H1 (cell line): ENCODE results near the gene C19orf18. TPM values are rescaled to one million over a fixed set of nuclear protein-coding genes. Genes with fewer than 3 reads are reported as not detected.

Experiments used
- ATF3 ChIP-seq: IDR thresholded peaks from 2 replicates; pipeline ENCODE4 v1.6.1; 2011; ENCODE audit warnings: low read depth, mild to moderate bottlenecking, low read length; ENCODE audit not compliant: insufficient read depth
- BCL11A ChIP-seq, 2 experiments: IDR thresholded peaks; one replicate each; pipeline ENCODE4 v1.6.1; 2011; ENCODE audit warnings: low read depth in 2 of 2, low read length in 2 of 2, mild to moderate bottlenecking in 2 of 2
- CBX5 ChIP-seq: fragments of 300-800, 300-1000 bp; sonication (generic); IDR thresholded peaks from 2 replicates; pipeline ENCODE4 v1.7.1; 2016; ENCODE audit warnings: antibody characterized with exemption, low read length, low read depth
- CBX8 ChIP-seq: fragments of 300-800, 300-1000 bp; sonication (generic); IDR thresholded peaks from 2 replicates; pipeline ENCODE4 v1.7.1; 2016; ENCODE audit warnings: low read depth, low read length, borderline replicate concordance
- CHD7 ChIP-seq: fragments of 300-600 bp; sonication (generic); IDR thresholded peaks from 2 replicates; pipeline ENCODE4 v1.7.1; 2012; ENCODE audit warnings: low read length, moderate library complexity, mild to moderate bottlenecking, inconsistent platforms; ENCODE audit not compliant: insufficient replicate concordance
- NANOG ChIP-seq: IDR thresholded peaks from 2 replicates; pipeline ENCODE4 v1.6.1; 2011; ENCODE audit warnings: low read length, low read depth, mild to moderate bottlenecking, inconsistent platforms; ENCODE audit not compliant: insufficient read depth, poor library complexity, severe bottlenecking
- SIX5 ChIP-seq: IDR thresholded peaks from 2 replicates; pipeline ENCODE4 v1.6.1; 2011; ENCODE audit warnings: mild to moderate bottlenecking, low read depth, low read length
- TAF7 ChIP-seq: optimal IDR thresholded peaks from 2 replicates; pipeline ENCODE3; 2011; ENCODE audit warnings: low read depth, mild to moderate bottlenecking, inconsistent platforms, low read length, moderate library complexity, borderline replicate concordance
- TBP ChIP-seq: IDR thresholded peaks from 2 replicates; pipeline ENCODE4 v1.6.1; 2011; ENCODE audit warnings: low read depth, low read length, improper control_type of control experiment
- TEAD4 ChIP-seq: IDR thresholded peaks from 2 replicates; pipeline ENCODE4 v1.6.1; 2012; ENCODE audit warnings: low read depth, low read length, inconsistent platforms, mixed read lengths
- YY1 ChIP-seq: IDR thresholded peaks from 2 replicates; pipeline ENCODE4 v1.6.1; 2011; ENCODE audit warnings: low read depth, mild to moderate bottlenecking, low read length
- ZNF274 ChIP-seq: IDR thresholded peaks from 2 replicates; pipeline ENCODE4 v1.7.0; 2012; ENCODE audit warnings: low read length, borderline replicate concordance; ENCODE audit errors: extremely low read depth
- polyA plus RNA-seq, 7 experiments: library from polyadenylated mRNA; depleted of rRNA in 3 of 7; stranded (reverse) in 5 of 7; unstranded in 2 of 7; fragments of >200 nt in 5 of 7; fragments of 200-250 nt in 2 of 7; gene quantifications; 1 replicate in 5 of 7; 2 replicates in 1 of 7; 4 replicates in 1 of 7; pipeline versions ENCODE4 v1.2.1 to v1.2.3, GENCODE V29; 2011 to 2013; ENCODE audit warnings: missing spikeins in 2 of 7, mixed read lengths in 2 of 7
- total RNA-seq: library from RNA; stranded (reverse); fragmentation: NEBNext Ultra II Directional; extraction: Animal tissue kit (Norgen Biotek cat#: 25700); gene quantifications from 2 replicates; pipeline ENCODE4 v1.2.1, GENCODE V29; 2021

Gene C19orf18
- total and polyA plus RNA-seq, 2 of the 8 experiments (the other 6 are each of a cell fraction or from before 2014, with no cell fraction given) = 0.12 to 0.99 TPM

GRCh38 chr19:58022283-58022660 lies 47.9 kb upstream of the C19orf18 start (continued):
- no peak for TF ChIP-seq CHD7
- TF ChIP-seq SIX5 = no peak
- no peak for TF ChIP-seq ATF3
- TF ChIP-seq NANOG = no peak
- TF ChIP-seq TAF7 = no peak
- TF ChIP-seq CBX8 = no peak
- TF ChIP-seq CBX5 = no peak
- no peak for TF ChIP-seq TEAD4
- TF ChIP-seq YY1 = no peak
- no peak for TF ChIP-seq BCL11A (IDR thresholded peaks at IDR 0.05; ENCODE audit: low read depth in 2 of 2, low read length in 2 of 2)
- TF ChIP-seq TBP = no peak
- TF ChIP-seq ZNF274 = no peak
